HG02938 (cell line): ENCODE results near the gene NDUFS2.

Experiments used
- ATAC-seq: cut with Tn5 transposase; IDR thresholded peaks from one replicate; pipeline ENCODE4 v1.9.1; 2021; ENCODE audit warnings: mild to moderate bottlenecking, moderate library complexity; ENCODE audit not compliant: unreplicated experiment

NDUFS2 gene

GRCh38 chr1:161201836-161202712, at the start of gene NDUFS2:
NDUFS2 (plus strand) TSS chr1:161202367; CDS start chr1:161202386, 19 bp downstream.
- ATAC-seq, result peak; percentile 98

DNA sequence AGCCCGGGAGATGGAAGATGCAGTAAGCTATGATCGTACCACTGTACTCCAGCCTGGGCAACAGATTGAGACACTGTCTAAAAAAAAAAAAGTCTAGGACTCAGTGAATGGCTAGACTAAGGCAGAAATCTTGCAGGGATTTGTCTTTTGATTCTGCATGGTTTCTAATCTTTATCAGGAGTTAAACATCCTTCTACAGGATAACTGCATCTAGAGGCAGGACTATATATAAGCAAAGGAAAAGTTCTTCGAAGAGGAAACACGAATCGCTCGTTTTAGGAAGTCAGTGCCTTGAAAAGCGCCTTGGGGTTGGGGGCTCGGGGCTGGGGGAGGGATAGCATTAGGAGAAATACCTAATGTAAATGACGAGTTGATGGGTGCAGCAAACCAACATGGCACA, 49.0 kb upstream of the NDUFS2 start:
- ATAC-seq, result no peak

DNA sequence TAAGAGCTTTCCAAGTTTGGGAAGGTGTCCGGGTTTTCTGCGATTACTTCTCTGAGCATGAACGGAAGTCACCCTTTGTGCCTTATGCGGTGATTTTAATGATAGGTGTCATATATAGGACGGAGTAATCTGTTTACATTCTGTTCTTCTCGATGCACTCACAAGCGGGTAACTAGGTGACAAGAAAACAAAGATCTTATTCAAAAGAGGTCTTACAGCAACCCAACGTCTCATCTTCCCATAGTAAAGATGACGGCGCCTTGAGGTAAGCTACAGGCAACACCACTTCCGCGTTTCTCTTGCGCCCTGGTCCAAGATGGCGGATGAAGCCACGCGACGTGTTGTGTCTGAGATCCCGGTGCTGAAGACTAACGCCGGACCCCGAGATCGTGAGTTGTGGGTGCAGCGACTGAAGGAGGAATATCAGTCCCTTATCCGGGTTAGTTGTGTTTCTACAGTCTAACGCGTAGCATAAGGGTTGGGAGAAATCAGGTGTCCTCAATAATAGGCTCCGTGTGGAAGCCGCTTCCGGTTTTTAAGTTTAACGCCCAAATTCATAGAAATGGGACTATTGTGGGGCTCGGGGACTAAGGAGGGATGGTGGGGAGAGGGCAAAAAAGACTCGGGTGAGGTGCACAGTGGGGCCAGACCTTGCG, 48.4 kb upstream of the NDUFS2 start, which contains the start of gene UFC1:
Gene UFC1 (plus strand): TSS at position 297 of the 656 bp plus-strand sequence. CDS start 20 bp downstream, at position 317.
- peak; percentile 85 for ATAC-seq

GRCh38 chr1:161157867-161158266, 44.3 kb upstream of the NDUFS2 start:
- ATAC-seq, result no peak

DNA sequence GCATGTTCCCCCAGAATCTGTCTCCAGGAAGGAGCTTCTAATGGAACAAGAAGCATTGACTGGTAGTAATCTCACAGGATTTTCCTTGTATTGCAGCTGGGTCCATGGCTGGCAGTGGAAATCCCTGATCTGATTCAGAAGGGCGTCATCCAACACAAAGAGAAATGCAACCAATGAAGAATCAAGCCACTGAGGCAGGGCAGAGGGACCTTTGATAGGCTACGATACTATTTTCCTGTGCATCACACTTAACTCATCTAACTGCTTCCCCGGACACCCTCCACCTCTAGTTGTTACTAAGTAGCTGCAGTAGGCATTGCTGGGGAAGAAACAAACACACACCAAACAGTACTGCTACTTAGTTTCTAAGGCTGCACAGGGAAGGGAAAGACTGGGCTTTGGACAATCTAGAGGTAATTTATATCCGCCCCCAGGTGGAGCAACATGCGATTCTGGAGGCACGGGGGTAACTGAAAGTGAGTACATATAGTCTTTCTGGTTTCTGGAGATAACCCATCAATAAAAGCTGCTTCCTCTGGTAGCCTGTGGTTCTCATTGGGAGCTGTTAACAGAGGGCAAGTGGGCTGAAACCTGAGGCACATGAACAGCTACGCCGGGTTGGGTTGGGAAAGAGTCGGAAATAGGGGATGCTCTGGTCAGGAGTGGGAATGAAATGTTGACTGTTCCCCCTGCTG, 43.7 kb upstream of the NDUFS2 start:
- ATAC-seq, result no peak

- peak; percentile 67 for ATAC-seq
Observed at GRCh38 chr1:161159087-161159912, 42.9 kb upstream of the NDUFS2 start, which contains the start of gene USP21. USP21 (plus strand) TSS chr1:161159500; CDS start chr1:161160641, 1,141 bp downstream.

DNA sequence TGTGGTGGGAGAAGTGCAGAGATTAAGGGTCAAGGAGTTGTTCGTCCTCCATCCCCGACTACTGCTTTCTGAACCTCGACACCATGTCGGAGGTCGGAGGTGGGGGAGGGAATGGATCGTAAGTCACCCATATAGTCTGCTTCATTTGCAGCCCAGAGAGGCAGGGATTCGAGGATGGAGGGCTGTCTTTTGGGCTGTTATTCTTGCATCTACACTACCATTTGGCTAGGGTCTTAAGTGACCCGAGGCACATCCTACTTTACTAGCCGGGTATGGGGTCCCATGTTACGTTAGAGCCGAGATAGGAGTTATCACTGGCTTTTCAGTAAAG, 42.3 kb upstream of the NDUFS2 start:
- no peak for ATAC-seq

DNA sequence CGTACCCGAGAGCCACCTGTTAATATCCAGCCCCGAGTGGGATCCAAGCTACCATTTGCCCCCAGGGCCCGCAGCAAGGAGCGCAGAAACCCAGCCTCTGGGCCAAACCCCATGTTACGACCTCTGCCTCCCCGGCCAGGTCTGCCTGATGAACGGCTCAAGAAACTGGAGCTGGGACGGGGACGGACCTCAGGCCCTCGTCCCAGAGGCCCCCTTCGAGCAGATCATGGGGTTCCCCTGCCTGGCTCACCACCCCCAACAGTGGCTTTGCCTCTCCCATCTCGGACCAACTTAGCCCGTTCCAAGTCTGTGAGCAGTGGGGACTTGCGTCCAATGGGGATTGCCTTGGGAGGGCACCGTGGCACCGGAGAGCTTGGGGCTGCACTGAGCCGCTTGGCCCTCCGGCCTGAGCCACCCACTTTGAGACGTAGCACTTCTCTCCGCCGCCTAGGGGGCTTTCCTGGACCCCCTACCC, 41.5 kb upstream of the NDUFS2 start:
- no peak for ATAC-seq

- no peak for ATAC-seq
Observed at GRCh38 chr1:161161652-161162051, 40.5 kb upstream of the NDUFS2 start.

- ATAC-seq, result no peak
Observed at GRCh38 chr1:161162052-161162451, 40.1 kb upstream of the NDUFS2 start.

GRCh38 chr1:161162806-161163205, 39.4 kb upstream of the NDUFS2 start:
- ATAC-seq, result no peak

- no peak for ATAC-seq
Observed at GRCh38 chr1:161163793-161164192, 38.4 kb upstream of the NDUFS2 start.

DNA sequence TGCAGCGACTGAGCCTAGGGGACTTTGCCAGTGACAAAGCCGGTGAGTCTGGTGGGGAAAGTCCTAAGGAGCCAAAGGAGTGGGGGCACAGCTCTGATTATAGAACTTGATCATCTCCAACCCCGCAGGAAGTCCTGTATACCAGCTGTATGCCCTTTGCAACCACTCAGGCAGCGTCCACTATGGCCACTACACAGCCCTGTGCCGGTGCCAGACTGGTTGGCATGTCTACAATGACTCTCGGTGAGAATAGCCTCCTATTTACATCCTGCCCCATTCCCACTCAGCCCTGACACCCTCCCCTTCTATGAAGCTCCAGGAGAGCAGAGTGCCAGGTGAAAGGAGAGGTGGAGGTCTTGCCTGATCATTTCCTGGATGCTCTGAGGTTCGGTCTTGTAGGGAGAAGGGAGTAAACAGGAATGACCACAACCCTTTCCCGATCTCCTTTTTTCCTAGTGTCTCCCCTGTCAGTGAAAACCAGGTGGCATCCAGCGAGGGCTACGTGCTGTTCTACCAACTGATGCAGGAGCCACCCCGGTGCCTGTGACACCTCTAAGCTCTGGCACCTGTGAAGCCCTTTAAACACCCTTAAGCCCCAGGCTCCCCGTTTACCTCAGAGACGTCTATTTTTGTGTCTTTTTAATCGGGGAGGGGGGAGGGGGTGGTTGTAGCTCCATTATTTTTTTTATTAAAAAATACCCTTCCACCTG, 37.1 kb upstream of the NDUFS2 start:
- ATAC-seq, result no peak

- peak; percentile 91 for ATAC-seq
Observed at GRCh38 chr1:161165742-161166668, 36.2 kb upstream of the NDUFS2 start, which contains the start of gene PPOX. PPOX (plus strand) TSS chr1:161166426; CDS start chr1:161166848, 422 bp downstream.

GRCh38 chr1:161166669-161167548, 35.3 kb upstream of the NDUFS2 start:
- no peak for ATAC-seq

DNA sequence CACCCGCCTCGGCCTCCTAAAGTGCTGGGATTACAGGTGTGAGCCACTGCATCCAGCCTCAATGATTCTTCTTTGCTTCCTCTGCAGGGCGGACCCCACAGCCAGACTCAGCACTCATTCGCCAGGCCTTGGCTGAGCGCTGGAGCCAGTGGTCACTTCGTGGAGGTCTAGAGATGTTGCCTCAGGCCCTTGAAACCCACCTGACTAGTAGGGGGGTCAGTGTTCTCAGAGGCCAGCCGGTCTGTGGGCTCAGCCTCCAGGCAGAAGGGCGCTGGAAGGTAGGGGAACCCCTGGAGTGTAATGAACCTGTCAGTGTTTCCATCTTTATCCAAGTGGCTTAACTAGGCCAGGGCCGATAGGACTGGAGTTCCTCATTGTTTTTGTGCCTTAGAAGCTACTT, 33.3 kb upstream of the NDUFS2 start:
- no peak for ATAC-seq

- no peak for ATAC-seq
Observed at GRCh38 chr1:161171191-161171590, 31.0 kb upstream of the NDUFS2 start.

GRCh38 chr1:161171696-161172095, 30.5 kb upstream of the NDUFS2 start:
- no peak for ATAC-seq
